ENCODE data around the gene PALD1.
"Not testable (repeated sequence)": the region's sequence is repeated elsewhere in the genome, so short reads cannot be mapped to it uniquely, and the experiment has no call there.

The PALD1 gene

DNA sequence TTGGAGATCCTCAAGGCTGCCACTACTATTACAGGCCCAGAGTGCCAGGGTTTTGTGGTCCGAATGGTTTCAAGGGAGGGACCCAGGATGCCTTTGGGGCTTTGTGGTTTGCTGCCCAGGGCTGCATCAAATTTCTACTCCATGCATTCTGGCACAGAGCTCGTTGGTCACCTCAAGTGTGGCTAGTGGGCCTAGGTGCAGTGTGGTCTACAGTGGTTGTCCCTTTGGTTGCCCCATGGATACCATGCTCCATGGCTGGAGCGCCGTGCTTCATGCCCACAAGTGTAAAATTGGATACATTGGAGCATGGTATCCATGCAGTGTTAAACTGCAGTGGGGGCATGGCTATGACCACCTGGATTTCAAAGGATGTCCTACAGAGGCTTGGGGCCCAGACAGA lies 129.4 kb downstream of the PALD1 start:
- DNase-seq (ENCODE audit: low spot score), result no peak

GRCh38 chr10:70613941-70614340 lies 135.4 kb downstream of the PALD1 start:
- no peak for DNase-seq (ENCODE audit: low spot score)

- DNase-seq (ENCODE audit: low spot score), result not testable (repeated sequence)
Observed at GRCh38 chr10:70614364-70614763, 135.8 kb downstream of the PALD1 start.

- no peak for DNase-seq (ENCODE audit: low spot score)
Observed at GRCh38 chr10:70615211-70615610, 136.6 kb downstream of the PALD1 start.

GRCh38 chr10:70615784-70616522 lies 137.4 kb downstream of the PALD1 start:
- DNase-seq (ENCODE audit: low spot score), result no peak

DNA sequence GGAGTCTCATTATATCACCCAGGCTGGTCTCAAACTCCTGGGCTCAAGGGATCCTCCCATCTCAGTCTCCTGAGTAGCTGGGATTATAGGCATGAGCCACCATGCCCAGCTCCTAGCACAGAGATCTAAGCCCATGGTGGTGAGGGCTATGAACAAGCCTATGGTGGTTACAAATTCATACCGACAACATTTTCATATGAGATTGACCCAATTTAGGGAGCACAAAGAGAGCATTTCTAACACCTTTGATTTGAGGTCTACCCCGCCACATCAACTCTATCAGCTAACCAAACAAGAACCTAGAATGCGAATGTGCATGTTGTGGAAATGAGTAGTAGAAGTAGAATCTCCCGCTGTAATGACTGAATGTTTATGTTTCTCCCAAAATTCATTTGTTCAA lies 138.2 kb downstream of the PALD1 start:
- DNase-seq (ENCODE audit: low spot score), result no peak

Data from activated CD4-positive, alpha-beta T cell treated with anti-CD3 and anti-CD28 coated beads, Interleukin-2, Interleukin-4, amounts not matched to agents 100 ng/mL and 50 ng/mL, durations not matched to agents 16 hours and 8 hours (primary cell).